H1 (cell line): Measurements from ENCODE around the gene PRR19. TPM values are rescaled to one million over a fixed set of nuclear protein-coding genes. Genes with fewer than 3 reads are reported as not detected.

Experiments
- CTCF ChIA-PET: fragments of 300-600 bp; sonication (Branson Sonifier 250); formaldehyde crosslinking; loops from one replicate; lab custom pipeline; 2021; ENCODE audit not compliant: partially characterized antibody; lab: Charles Lee
- POLR2A ChIA-PET: fragments of 300-600 bp; sonication (Branson Sonifier 250); formaldehyde crosslinking; loops from one replicate; lab custom pipeline; 2021; ENCODE audit warnings: inconsistent platforms; ENCODE audit not compliant: partially characterized antibody; lab: Charles Lee
- DNase-seq, 2 experiments: peaks; one replicate each; pipeline versions ENCODE4 v3.0.0 to v3.0.0-alpha.2; 2010 to 2022; ENCODE audit warnings: low spot score in 2 of 2, low read depth in 1 of 2, mixed read lengths in 1 of 2
- FAIRE-seq: peaks from 2 replicates; lab custom pipeline; 2011; peaks lifted over from hg19 to GRCh38; lab: Jason Lieb, UNC
- H2AFZ ChIP-seq: 2 replicates; pipeline ENCODE4 v1.8.1; 2012; ENCODE audit warnings: low read length, inconsistent platforms
- H2AK5ac ChIP-seq: 2 replicates; pipeline ENCODE4 v1.6.1; 2013; ENCODE audit warnings: low read depth, low read length
- H2BK120ac ChIP-seq: replicated peaks from 2 replicates; pipeline ENCODE3; 2013; ENCODE audit warnings: low read depth, low read length, inconsistent platforms
- H2BK12ac ChIP-seq: 2 replicates; pipeline ENCODE4 v1.6.1; 2013; ENCODE audit warnings: low read depth, low read length
- H2BK15ac ChIP-seq: 2 replicates; pipeline ENCODE4 v1.6.1; 2013; ENCODE audit warnings: low read length
- H2BK20ac ChIP-seq: 2 replicates; pipeline ENCODE4 v1.6.1; 2013; ENCODE audit warnings: low read length
- H2BK5ac ChIP-seq: 2 replicates; pipeline ENCODE4 v1.6.1; 2013; ENCODE audit warnings: low read depth, low read length
- H3K14ac ChIP-seq: 2 replicates; pipeline ENCODE4 v1.6.1; 2013; ENCODE audit warnings: inconsistent platforms; ENCODE audit not compliant: insufficient read length
- H3K18ac ChIP-seq: 2 replicates; pipeline ENCODE4 v1.6.1; 2013; ENCODE audit warnings: low read length; ENCODE audit errors: extremely low read depth
- H3K23ac ChIP-seq: 2 replicates; pipeline ENCODE4 v1.6.1; 2013; ENCODE audit warnings: inconsistent platforms; ENCODE audit not compliant: insufficient read length
- H3K23me2 ChIP-seq: 2 replicates; pipeline ENCODE4 v1.6.1; 2013; ENCODE audit warnings: low read depth, low read length
- H3K27ac ChIP-seq: 2 replicates; pipeline ENCODE4 v1.6.1; 2011; ENCODE audit warnings: low read depth, low read length, inconsistent platforms
- H3K27me3 ChIP-seq, 4 experiments: replicated peaks in 1 of 4; 1 replicate in 1 of 4; 2 replicates in 3 of 4; pipeline versions ENCODE4 v1.6.1 to v1.8.1; 2011 to 2013; ENCODE audit warnings: low read length in 3 of 4, mild to moderate bottlenecking in 3 of 4, inconsistent platforms in 2 of 4, mixed read lengths in 2 of 4, moderate library complexity in 1 of 4; ENCODE audit not compliant: control insufficient read depth in 3 of 4, insufficient read depth in 3 of 4; ENCODE audit errors: extremely low read depth in 1 of 4
- H3K36me3 ChIP-seq, 4 experiments: 2 replicates each; pipeline versions ENCODE4 v1.6.1 to v1.8.1; 2011 to 2013; ENCODE audit warnings: mild to moderate bottlenecking in 4 of 4, low read length in 3 of 4, moderate library complexity in 2 of 4, control low read depth in 1 of 4, inconsistent platforms in 1 of 4; ENCODE audit not compliant: insufficient read depth in 4 of 4, control insufficient read depth in 2 of 4
- H3K4ac ChIP-seq: replicated peaks from 2 replicates; pipeline ENCODE3; 2013; ENCODE audit warnings: low read length, low read depth, mixed read lengths, inconsistent platforms; ENCODE audit not compliant: insufficient read length
- H3K4me1 ChIP-seq, 4 experiments: replicated peaks in 1 of 4; 1 replicate in 1 of 4; 2 replicates in 3 of 4; pipeline versions ENCODE4 v1.6.1 to v1.8.1; 2011 to 2013; ENCODE audit warnings: low read length in 3 of 4, inconsistent platforms in 2 of 4, mixed read lengths in 1 of 4; ENCODE audit not compliant: insufficient read depth in 4 of 4, control insufficient read depth in 3 of 4
- H3K4me2 ChIP-seq, 2 experiments: 2 replicates each; pipeline versions ENCODE4 v1.6.1 to v1.8.1; 2011 to 2013; ENCODE audit warnings: low read depth in 2 of 2, low read length in 2 of 2, control low read depth in 1 of 2, inconsistent platforms in 1 of 2, mild to moderate bottlenecking in 1 of 2; ENCODE audit not compliant: insufficient read depth in 1 of 2
- H3K4me3 ChIP-seq, 4 experiments: fragments of 200-600, 300-600 bp in 1 of 4; sonication (generic), shearing (Covaris generic), sonication (Bioruptor Twin) in 1 of 4; 2 replicates each; pipeline versions ENCODE4 v1.5.1 to v1.8.1; 2011 to 2016; ENCODE audit warnings: low read length in 4 of 4, low read depth in 3 of 4, control low read depth in 2 of 4, inconsistent platforms in 2 of 4, mild to moderate bottlenecking in 2 of 4, mixed read lengths in 1 of 4, moderate library complexity in 1 of 4; ENCODE audit not compliant: insufficient read depth in 2 of 4; ENCODE audit errors: extremely low read depth in 1 of 4
- H3K56ac ChIP-seq: replicated peaks from 2 replicates; pipeline ENCODE3; 2013; ENCODE audit warnings: low read depth, mild to moderate bottlenecking, mixed read lengths, low read length, inconsistent platforms; ENCODE audit not compliant: insufficient read length
- H3K79me1 ChIP-seq: 2 replicates; pipeline ENCODE4 v1.6.1; 2013; ENCODE audit warnings: low read depth, low read length, control low read depth
- H3K79me2 ChIP-seq, 2 experiments: 2 replicates each; pipeline versions ENCODE4 v1.6.1 to v1.8.1; 2012 to 2013; ENCODE audit warnings: low read length in 2 of 2, mild to moderate bottlenecking in 2 of 2, inconsistent platforms in 1 of 2; ENCODE audit not compliant: insufficient read depth in 2 of 2, control insufficient read depth in 1 of 2
- H3K9ac ChIP-seq, 4 experiments: replicated peaks in 1 of 4; 1 replicate in 1 of 4; 2 replicates in 3 of 4; pipeline versions ENCODE4 v1.6.1 to v1.8.1; 2011 to 2013; ENCODE audit warnings: low read depth in 3 of 4, low read length in 3 of 4, control low read depth in 2 of 4, mild to moderate bottlenecking in 2 of 4, moderate library complexity in 2 of 4, inconsistent platforms in 1 of 4; ENCODE audit errors: extremely low read depth in 1 of 4
- H3K9me3 ChIP-seq, 2 experiments: 2 replicates each; pipeline versions ENCODE4 v1.6.1 to v1.8.1; 2012 to 2013; ENCODE audit warnings: mild to moderate bottlenecking in 2 of 2, moderate library complexity in 2 of 2, control low read depth in 1 of 2, inconsistent platforms in 1 of 2, low read depth in 1 of 2, low read length in 1 of 2, mixed read lengths in 1 of 2; ENCODE audit not compliant: insufficient read depth in 2 of 2
- H4K20me1 ChIP-seq, 2 experiments: replicated peaks in 1 of 2; 2 replicates each; pipeline versions ENCODE3 to v1.8.1; 2011 to 2013; ENCODE audit warnings: inconsistent platforms in 2 of 2, low read length in 2 of 2, mild to moderate bottlenecking in 1 of 2; ENCODE audit not compliant: insufficient read depth in 2 of 2, control insufficient read depth in 1 of 2
- H4K5ac ChIP-seq: 2 replicates; pipeline ENCODE4 v1.6.1; 2013; ENCODE audit warnings: low read length, low read depth, mixed read lengths, inconsistent platforms; ENCODE audit not compliant: insufficient read length
- H4K8ac ChIP-seq: 2 replicates; pipeline ENCODE4 v1.8.0; 2013; ENCODE audit warnings: mild to moderate bottlenecking, moderate library complexity, low read length, inconsistent platforms; ENCODE audit not compliant: insufficient read depth; ENCODE audit errors: extremely low read depth
- H4K91ac ChIP-seq: replicated peaks from 2 replicates; pipeline ENCODE3; 2013; ENCODE audit warnings: low read length, mixed read lengths, inconsistent platforms; ENCODE audit not compliant: insufficient read length
- CHD2 ChIP-seq: IDR thresholded peaks from 2 replicates; pipeline ENCODE4 v1.6.1; 2012; ENCODE audit warnings: low read length, improper control_type of control experiment
- JUND ChIP-seq: IDR thresholded peaks from 2 replicates; pipeline ENCODE4 v1.6.1; 2011; ENCODE audit warnings: mild to moderate bottlenecking, improper control_type of control experiment, low read length
- SP1 ChIP-seq: IDR thresholded peaks from 2 replicates; pipeline ENCODE4 v1.6.1; 2011; ENCODE audit warnings: low read depth, low read length
- TAF7 ChIP-seq: optimal IDR thresholded peaks from 2 replicates; pipeline ENCODE3; 2011; ENCODE audit warnings: low read depth, mild to moderate bottlenecking, inconsistent platforms, low read length, moderate library complexity, borderline replicate concordance
- YY1 ChIP-seq: IDR thresholded peaks from 2 replicates; pipeline ENCODE4 v1.6.1; 2011; ENCODE audit warnings: low read depth, mild to moderate bottlenecking, low read length
- WGBS, 2 experiments: shearing (Covaris generic) in 1 of 2; methylation state at CpG; one replicate each; pipeline versions ENCODE4 v1.1.6 to v1.1.7; 2013 to 2015; ENCODE audit warnings: low lambda C conversion rate in 2 of 2, mixed read lengths in 2 of 2, inconsistent platforms in 1 of 2, low coverage in 1 of 2, missing lambda C conversion rate in 1 of 2; ENCODE audit not compliant: insufficient replicate concordance in 2 of 2, insufficient coverage in 1 of 2, insufficient read length in 1 of 2; ENCODE audit errors: extremely low coverage in 1 of 2, missing lambda C conversion rate in 1 of 2; 5-methylcytosine and 5-hydroxymethylcytosine counted together
- polyA plus RNA-seq, 7 experiments: library from polyadenylated mRNA; depleted of rRNA in 3 of 7; stranded (reverse) in 5 of 7; unstranded in 2 of 7; fragments of >200 nt in 5 of 7; fragments of 200-250 nt in 2 of 7; gene quantifications; 1 replicate in 5 of 7; 2 replicates in 1 of 7; 4 replicates in 1 of 7; pipeline versions ENCODE4 v1.2.1 to v1.2.3, GENCODE V29; 2011 to 2013; ENCODE audit warnings: missing spikeins in 2 of 7, mixed read lengths in 2 of 7
- total RNA-seq: library from RNA; stranded (reverse); fragmentation: NEBNext Ultra II Directional; extraction: Animal tissue kit (Norgen Biotek cat#: 25700); gene quantifications from 2 replicates; pipeline ENCODE4 v1.2.1, GENCODE V29; 2021

The PRR19 gene
- total and polyA plus RNA-seq, 2 of the 8 experiments (the other 6 are each of a cell fraction or from before 2014, with no cell fraction given) = 7.2 to 7.5 TPM

GRCh38 chr19:42290136-42290522 lies 11.8 kb upstream of the PRR19 start:
- POLR2A ChIA-PET = interaction anchor here (0.7 to 3.0 kb wide), 5 partner anchors 8 to 87 kb away, joined by 3 to 18 read pairs (median 4); partner anchors contain the start of gene PAFAH1B3
- H3K18ac ChIP-seq = no peak overlapping the region
- H2BK15ac ChIP-seq = no peak overlapping the region
- no peak overlapping the region for H2BK5ac ChIP-seq
- peaks cover 2% of the 10 kb centered on the region for H3K23me2 ChIP-seq
- no peak overlapping the region for H4K91ac ChIP-seq
- DNase-seq (peak in 1 of 2 experiments; percentile 50), FAIRE-seq (no peak)
- H3K4me1 ChIP-seq = peaks cover 0 to 10% (median 5%) of the 10 kb centered on the region in 4 experiments; a peak in 4 of 7 replicates
- H4K20me1 ChIP-seq = peaks cover 3 to 18% of the 10 kb centered on the region in 2 experiments
- H3K4ac ChIP-seq = no peak overlapping the region
- no peak overlapping the region for H3K56ac ChIP-seq
- peaks cover 17% of the 10 kb centered on the region for H3K79me1 ChIP-seq
- no peak overlapping the region for H3K9ac ChIP-seq
- H2BK120ac ChIP-seq = no peak overlapping the region
- WGBS, 2 experiments = 94% methylated on average over 13 of the region's 13 CpGs; no CpG with 5 or more reads in 1 of the 2 experiments
- H2BK12ac ChIP-seq = no peak overlapping the region
- no peak overlapping the region for H3K4me2 ChIP-seq
- H3K9me3 ChIP-seq = no peaks in the 10 kb centered on the region
- no peak overlapping the region for H2AFZ ChIP-seq
- no peak overlapping the region for H4K5ac ChIP-seq
- H3K36me3 ChIP-seq = peaks cover 13 to 66% (median 54%) of the 10 kb centered on the region in 4 experiments; a peak in 7 of 8 replicates
- H4K8ac ChIP-seq = no peak overlapping the region
- H3K27ac ChIP-seq = no peak overlapping the region
- H2BK20ac ChIP-seq = no peak overlapping the region
- no peak overlapping the region for H3K4me3 ChIP-seq
- CTCF ChIA-PET = interaction anchor here (0.9 to 10.6 kb wide), 5 partner anchors 6 to 43 kb away, joined by 3 to 155 read pairs (median 12); partner anchors contain the start of gene GSK3A
- peaks cover 0 to 12% of the 10 kb centered on the region in 2 experiments; a peak in 2 of 4 replicates for H3K79me2 ChIP-seq
- no peak overlapping the region for H3K14ac ChIP-seq
- no peaks in the 10 kb centered on the region for H3K27me3 ChIP-seq
- no peak overlapping the region for H2AK5ac ChIP-seq
- H3K23ac ChIP-seq = no peak overlapping the region
- TF ChIP-seq SP1 (no peak), YY1 (no peak), TAF7 (no peak), JUND (no peak), CHD2 (no peak)
